NB4 (cell line): Measurements from ENCODE around the gene OR4C6.

Experiments used
- CTCF ChIP-seq: IDR thresholded peaks from one replicate; pipeline ENCODE4 v1.5.1; 2012; ENCODE audit warnings: low read depth, low read length
- POLR2A ChIP-seq: IDR thresholded peaks from 2 replicates; pipeline ENCODE4 v1.6.1; 2011; ENCODE audit warnings: mild to moderate bottlenecking; ENCODE audit not compliant: insufficient read length; ENCODE audit errors: extremely low read depth

- TF ChIP-seq POLR2A (no peak), CTCF (no peak)
Measured at GRCh38 chr11:55652560-55652959, 9.4 kb upstream of the OR4C6 start.
